Stimulated activated CD8-positive, alpha-beta memory T cell treated with anti-CD3 and anti-CD28 coated beads, Interleukin-2, amount 100 ng/mL, for 1 hour (primary cell): ENCODE results near the gene GINS3.
"Not testable (repeated sequence)": the region's sequence is repeated elsewhere in the genome, so short reads cannot be mapped to it uniquely, and the experiment has no call there.

Source experiments
- DNase-seq, 2 donors: peaks; one replicate each; pipeline ENCODE4 v3.0.0-alpha.2; 2020; ENCODE audit warnings: low read depth in 2 of 2

Gene GINS3

DNA sequence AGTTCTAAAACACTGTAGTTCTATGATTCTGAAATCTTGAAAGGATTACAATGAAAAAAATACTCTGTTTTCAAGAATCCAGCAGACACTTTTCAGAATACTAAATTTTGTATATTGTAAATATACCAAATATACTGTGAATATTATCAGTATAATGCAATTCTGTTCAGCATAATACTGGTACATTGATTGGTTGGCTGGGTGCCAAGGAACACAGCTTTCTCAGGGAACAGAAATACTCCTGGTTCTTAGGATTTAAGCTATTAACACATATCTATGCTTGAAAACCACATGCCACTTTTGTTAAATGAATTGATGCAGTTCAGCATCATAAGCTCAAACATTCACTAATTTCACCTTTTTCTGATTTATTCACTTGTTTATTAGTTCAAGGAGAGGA lies 2.5 kb upstream of the GINS3 start:
- DNase-seq = no peak

DNA sequence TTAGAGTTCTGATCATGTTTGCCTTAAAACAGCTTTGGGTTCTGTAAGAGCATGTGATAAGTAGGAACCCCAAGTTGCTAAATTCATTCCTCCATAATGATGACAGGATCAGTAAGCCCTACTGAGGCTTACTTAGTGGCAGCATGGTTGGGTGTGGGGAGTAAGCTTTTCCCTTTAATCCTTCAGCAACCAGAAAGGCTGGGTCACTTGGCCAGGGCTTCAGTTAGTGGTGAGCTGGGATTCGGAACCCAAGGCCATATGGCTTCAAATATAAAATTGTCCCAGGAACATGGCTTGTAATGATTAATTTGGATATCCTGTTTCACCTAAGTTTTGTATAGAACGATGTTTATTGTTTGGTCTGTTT lies 850 bp downstream of the GINS3 start:
- no peak for DNase-seq

GRCh38 chr16:58396897-58397296 lies 4.6 kb downstream of the GINS3 start:
- DNase-seq = not testable (repeated sequence)

DNA sequence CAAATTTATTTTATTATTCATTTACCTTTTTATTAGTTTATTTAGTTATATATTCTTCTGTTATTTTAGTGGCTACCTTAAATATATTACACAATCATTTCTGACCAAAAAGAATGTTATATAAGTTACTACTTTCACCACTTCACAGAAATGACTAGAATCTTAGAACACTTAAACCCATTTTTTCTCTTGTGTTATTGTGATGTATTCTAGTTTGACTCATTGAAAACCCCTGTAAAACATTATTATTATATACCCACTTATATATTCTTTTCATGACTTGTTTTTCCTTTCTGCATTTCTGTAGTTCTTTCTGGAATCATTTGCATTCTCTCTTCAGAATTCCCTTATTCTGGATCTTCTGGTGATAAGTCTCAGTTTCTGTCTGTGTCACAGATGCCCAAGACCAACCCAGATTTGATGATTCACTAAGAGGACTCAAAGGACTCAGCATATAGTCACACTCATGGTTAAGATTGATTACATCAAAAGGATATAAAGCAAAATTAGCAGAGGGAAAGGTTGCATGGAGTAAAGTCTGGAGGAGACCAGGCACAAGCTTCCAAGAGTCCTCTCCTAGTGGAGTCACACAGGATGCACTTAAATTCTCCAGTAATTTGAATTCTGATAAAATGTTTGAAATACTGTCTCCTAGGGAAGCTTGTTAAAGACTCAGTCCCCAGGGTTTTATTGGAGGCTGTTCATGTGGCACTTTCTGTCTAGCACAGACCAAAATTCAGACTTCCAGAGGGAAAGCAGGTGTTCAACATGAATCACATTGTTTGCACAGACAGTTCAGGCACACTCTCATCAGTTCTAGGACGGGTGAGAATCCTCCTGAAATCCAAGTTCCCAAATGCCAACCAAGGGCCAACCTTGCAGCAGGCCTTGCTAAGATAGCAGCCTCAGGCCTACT lies 7.7 kb downstream of the GINS3 start:
- no peak for DNase-seq

DNA sequence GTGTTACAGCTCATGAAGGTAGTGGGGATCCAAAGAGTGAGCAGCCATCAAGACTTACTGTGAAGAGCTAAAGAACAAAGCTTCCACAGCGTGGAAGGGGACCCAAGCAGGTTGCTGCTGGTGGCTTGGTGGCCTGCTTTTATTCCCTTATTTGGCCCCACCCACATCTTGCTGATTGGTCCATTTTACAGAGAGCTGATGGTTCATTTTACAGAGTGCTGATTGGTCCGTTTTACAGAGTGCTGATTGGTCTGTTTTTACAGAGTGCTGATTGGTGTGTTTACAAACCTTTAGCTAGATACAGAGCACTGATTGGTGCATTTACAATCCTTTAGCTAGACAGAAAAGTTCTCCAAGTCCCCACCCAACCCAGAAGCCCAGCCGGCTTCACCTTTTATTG lies 9.0 kb downstream of the GINS3 start:
- not testable (repeated sequence) for DNase-seq

DNA sequence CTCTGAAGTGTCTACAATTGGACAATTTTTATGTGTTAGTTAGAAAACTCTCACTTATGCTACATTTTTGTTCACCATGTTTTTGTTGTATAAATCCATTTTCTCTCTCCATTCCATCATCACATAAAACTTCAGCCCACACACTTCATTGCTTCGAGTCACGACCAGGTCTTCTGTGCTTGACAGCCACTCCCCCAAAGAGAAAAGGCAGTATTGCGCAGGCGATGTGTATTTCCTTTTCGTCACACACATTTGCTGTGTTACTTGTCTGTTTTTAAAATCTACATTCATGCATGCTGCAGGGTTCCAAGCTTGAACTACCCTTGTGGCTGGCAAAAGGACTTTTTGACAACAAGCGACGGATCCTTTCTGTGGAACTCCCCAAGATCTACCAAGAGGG lies 10.5 kb downstream of the GINS3 start:
- no peak for DNase-seq

- no peak for DNase-seq
Measured at GRCh38 chr16:58409316-58409973, 17.2 kb downstream of the GINS3 start.

GRCh38 chr16:58411336-58411735 lies 19.1 kb downstream of the GINS3 start:
- DNase-seq = no peak

- DNase-seq = no peak
Measured at GRCh38 chr16:58411736-58412614, 19.7 kb downstream of the GINS3 start.

- not testable (repeated sequence) for DNase-seq
Measured at GRCh38 chr16:58412615-58412970, 20.3 kb downstream of the GINS3 start.

- no peak for DNase-seq
Measured at GRCh38 chr16:58413359-58413758, 21.1 kb downstream of the GINS3 start.

- no peak for DNase-seq
Measured at GRCh38 chr16:58415003-58415402, 22.7 kb downstream of the GINS3 start.

GRCh38 chr16:58415961-58416360 lies 23.7 kb downstream of the GINS3 start:
- DNase-seq = not testable (repeated sequence)

DNA sequence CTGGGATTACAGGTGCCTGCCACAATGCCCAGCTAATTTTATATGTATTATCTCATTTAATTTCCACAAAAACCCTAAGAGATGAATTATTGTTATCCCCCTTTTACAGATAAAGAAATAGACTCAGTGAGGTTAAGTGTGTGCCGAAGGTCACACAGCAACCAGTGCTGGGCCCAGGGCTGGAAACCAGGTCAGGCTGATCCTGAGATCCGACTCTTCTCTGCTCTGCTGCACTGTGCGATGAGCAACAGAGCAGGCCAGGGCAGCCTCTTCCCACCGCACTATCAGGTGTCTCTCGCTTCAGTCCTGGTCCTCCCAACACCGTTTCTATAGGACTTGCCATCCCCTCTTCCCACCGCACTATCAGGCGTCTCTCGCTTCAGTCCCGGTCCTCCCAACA lies 24.8 kb downstream of the GINS3 start:
- no peak for DNase-seq

- DNase-seq = no peak
Measured at GRCh38 chr16:58417600-58417999, 25.3 kb downstream of the GINS3 start.

DNA sequence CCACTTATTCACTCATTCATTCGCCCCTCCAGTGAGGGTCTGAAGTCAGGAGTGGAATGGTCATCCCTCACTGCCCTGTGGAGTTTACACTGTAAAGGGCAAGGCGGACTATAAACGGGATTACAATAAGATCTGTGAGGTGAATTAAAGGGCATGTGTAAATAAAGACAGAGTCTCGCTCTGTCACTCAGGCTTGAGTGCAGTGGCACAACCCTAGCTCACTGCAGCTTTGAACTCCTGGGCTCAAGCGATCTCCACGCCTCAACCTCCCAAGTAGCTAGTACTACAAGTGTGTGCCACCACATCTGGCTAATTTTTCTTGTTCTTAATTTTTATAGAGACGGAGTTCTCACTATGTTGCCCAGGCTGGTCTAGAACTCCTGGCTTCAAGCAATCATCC lies 25.8 kb downstream of the GINS3 start:
- no peak for DNase-seq

GRCh38 chr16:58418601-58419000 lies 26.3 kb downstream of the GINS3 start:
- no peak for DNase-seq

DNA sequence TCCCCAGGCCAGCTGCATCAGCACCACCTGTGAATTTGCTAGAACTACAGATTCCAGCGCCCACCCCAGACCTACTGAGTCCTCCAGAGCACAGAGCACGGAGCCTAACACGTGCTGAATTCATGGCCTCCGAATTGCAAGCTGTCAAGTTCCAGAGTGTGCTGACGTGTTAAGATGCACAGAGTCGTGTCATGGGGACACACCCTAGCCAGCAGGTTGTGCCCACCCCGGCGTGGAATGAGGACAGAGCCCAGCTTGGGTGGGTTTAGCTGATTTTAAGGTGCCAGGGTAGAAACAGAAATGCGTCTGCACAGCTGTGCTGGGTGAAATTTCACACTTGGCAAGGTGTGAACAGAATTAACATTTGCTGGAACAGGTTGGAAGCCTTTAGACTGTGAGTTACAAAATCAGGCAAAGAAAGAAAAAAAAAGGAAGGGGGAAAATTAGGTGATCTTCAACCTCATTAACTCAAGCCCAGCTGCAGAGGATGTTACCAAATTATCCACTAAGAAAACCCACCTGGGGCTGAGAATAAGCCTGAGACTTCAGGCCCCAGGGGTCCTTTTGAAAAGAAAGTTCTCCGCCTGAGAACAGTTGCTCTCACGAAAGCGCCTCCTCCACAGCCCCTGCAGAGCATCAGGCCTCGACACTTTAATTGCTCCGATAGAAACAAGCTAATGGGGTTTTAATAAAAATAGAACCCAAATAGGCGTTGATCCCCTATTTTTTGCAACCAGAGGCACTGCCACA lies 27.1 kb downstream of the GINS3 start:
- no peak for DNase-seq

- no peak for DNase-seq
Measured at GRCh38 chr16:58421059-58421458, 28.8 kb downstream of the GINS3 start.

DNA sequence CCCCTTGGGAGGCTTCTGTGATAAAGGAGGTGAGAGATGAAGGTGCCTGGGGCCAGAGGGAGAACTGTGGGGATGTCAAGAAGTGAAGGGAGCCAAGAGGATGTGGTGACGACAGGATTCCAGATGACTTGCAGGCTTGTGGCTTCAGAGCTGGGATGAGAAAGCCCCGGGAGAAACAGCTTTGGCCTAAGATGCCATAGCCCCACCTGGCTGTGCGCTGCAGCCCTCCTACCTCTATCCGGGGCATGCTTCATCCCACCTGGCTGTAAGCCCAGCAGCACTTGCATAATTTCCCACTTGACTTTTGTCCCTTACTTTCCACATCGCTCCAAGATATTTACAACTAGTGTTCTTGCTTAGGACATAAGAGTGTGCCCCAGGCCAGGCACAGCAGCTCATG lies 29.3 kb downstream of the GINS3 start:
- DNase-seq = no peak

DNA sequence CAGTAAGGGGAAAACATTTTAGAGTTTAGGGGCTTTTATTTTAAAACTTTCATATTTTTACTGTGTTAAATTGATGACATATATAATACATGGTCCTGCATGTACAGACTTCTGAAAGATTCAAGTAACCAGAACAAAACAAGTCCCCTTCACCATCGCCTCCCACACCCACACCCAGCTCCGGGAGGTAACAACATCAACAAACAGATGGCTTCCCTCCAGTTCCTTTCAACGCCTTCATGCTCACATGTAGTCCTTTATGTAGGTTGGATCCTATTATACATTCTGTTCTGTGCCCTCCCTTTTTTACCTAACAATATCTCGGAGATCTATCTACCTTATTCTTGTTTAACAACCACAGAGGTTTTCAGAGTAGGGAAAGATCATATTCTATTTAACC lies 30.5 kb downstream of the GINS3 start:
- no peak for DNase-seq

DNA sequence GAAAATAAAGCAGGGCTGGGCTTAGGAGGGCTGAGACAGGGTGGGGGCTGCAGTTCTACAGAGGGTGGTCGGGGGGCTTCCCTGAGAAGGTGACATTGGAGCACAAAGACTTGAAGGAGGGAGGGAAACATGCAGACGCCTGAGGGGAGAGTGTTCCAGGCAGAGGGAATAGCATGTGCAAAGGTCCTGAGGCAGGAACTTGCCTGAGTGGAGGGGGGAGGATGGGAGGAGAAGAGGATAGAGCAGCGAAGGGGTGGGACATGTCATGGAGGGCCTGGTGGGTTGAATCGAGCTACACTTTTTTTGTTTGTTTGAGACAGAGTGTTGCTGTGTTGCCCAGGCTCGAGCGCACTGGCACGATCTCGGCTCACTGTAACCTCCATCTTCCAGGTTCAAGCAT lies 33.0 kb downstream of the GINS3 start:
- no peak for DNase-seq
